ENCODE measurements around the gene SACM1L.

Gene SACM1L

DNA sequence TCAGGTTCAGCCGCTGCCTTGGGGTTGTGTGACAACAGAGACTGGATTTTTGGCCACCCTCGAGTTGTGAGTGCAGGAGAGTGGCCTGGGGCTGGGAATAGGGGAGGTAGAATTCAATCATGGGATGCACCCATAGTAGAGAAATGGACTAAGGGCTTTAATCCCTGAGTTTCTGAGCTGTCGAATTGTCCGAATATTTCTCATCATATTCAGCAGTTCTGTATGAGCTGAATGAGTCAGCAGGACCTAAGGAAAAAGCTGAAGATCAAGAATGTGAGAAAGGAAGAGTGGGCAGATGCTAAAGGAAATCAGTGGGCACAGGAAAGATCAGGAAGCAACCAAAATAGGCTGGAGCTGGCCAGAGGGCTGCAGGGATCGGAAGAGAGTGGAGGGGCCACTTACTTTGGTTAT, 44.4 kb upstream of the SACM1L start:
- DNase-seq (ENCODE audit: low read depth): no peak
- H3K4me3 ChIP-seq (ENCODE audit: low read depth, low read length): no peak overlapping the region
- in situ Hi-C loops (cut with HindIII; ENCODE audit: low sequenced_read_pairs): no loop called here
- TF ChIP-seq, protein P1, sequence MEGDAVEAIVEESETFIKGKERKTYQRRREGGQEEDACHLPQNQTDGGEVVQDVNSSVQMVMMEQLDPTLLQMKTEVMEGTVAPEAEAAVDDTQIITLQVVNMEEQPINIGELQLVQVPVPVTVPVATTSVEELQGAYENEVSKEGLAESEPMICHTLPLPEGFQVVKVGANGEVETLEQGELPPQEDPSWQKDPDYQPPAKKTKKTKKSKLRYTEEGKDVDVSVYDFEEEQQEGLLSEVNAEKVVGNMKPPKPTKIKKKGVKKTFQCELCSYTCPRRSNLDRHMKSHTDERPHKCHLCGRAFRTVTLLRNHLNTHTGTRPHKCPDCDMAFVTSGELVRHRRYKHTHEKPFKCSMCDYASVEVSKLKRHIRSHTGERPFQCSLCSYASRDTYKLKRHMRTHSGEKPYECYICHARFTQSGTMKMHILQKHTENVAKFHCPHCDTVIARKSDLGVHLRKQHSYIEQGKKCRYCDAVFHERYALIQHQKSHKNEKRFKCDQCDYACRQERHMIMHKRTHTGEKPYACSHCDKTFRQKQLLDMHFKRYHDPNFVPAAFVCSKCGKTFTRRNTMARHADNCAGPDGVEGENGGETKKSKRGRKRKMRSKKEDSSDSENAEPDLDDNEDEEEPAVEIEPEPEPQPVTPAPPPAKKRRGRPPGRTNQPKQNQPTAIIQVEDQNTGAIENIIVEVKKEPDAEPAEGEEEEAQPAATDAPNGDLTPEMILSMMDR (IDR thresholded peaks at IDR 0.05; ENCODE audit: low read depth, low read length, missing control alignments): no peak

DNA sequence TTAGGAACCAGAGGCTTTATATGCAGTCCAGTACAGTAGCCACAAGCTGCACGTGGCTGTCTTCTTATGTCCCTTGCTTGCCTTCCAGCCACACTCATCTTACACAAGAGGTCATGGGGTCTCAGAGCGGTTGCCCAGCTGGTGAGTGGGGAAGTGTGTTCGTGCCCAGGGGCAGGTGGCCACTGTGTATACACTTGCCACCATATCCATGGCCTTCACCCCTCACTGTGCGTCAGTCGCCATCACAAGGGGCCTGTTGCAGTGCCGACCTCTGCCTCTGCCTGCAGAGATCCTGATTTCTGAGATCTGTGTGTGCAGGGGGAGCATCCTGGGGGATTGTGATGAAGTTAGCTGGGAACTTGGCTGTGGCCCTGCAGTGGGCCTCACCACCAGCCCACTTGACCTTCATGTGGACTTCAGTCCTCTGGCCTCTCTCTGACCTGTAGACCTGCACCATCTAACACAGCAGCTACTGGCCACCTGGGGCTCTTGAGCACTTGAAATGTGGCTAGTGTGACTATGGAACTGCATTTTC, 43.1 kb upstream of the SACM1L start:
- no peak for DNase-seq (ENCODE audit: low read depth)
- in situ Hi-C loops (cut with HindIII; ENCODE audit: low sequenced_read_pairs): no loop called here
- TF ChIP-seq, protein P1 (IDR thresholded peaks at IDR 0.05; ENCODE audit: low read depth, low read length, missing control alignments): no peak
- no peak overlapping the region for H3K4me3 ChIP-seq (ENCODE audit: low read depth, low read length)

DNA sequence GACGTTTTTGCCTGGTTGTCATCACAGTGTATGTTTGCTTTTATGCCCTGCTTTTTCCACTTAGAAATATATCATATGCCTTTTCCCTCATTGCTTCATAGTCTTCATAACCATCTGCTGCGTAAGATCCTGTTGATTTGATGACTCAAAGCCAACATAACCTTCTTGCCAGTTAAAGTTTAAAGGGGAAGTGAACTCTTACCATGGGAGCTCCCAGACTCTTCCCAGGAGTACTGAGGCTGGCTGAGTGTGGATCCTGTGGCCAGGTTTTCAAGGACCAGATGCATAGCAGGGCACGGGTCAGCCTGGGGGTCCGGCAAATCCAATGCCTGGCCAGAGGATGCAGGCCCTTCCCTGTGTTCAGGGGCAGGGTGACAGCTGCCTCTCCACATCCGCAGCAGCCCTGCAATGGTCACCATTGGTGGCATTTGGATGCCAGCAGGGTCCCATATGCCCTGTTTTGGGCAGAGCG, 42.0 kb upstream of the SACM1L start:
- TF ChIP-seq, protein P1 (IDR thresholded peaks at IDR 0.05; ENCODE audit: low read depth, low read length, missing control alignments): no peak
- in situ Hi-C loops (cut with HindIII; ENCODE audit: low sequenced_read_pairs): no loop called here
- peak; percentile 65 for DNase-seq (ENCODE audit: low read depth)
- H3K4me3 ChIP-seq (ENCODE audit: low read depth, low read length): no peak overlapping the region

DNA sequence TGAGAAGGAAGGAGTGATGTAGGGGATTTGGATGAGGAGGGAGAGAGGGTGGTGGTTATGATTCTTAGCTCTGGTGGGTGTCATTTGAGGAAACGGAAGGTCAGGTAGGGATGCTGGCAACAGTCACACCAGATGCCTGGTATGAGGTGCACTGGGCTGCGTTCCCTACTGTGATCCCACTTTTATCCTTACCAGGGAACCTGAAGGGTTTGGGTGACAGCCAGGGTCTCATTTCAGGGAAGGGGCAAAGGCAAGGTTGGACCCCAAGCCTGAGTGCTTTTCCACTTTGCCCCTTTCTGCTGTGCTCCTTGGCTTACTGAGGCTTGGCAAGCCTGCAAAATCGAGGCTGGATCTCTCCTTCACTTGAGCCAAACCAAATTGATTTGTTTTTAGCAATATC, 36.0 kb upstream of the SACM1L start:
- DNase-seq (ENCODE audit: low read depth): no peak
- no peak overlapping the region for H3K4me3 ChIP-seq (ENCODE audit: low read depth, low read length)
- TF ChIP-seq, protein P1 (IDR thresholded peaks at IDR 0.05; ENCODE audit: low read depth, low read length, missing control alignments): no peak
- in situ Hi-C loops (cut with HindIII; ENCODE audit: low sequenced_read_pairs): loop anchor here (5.0 to 25.0 kb wide), 2 partner anchors 76 to 616 kb away; partner anchors contain the start of gene CLEC3B

DNA sequence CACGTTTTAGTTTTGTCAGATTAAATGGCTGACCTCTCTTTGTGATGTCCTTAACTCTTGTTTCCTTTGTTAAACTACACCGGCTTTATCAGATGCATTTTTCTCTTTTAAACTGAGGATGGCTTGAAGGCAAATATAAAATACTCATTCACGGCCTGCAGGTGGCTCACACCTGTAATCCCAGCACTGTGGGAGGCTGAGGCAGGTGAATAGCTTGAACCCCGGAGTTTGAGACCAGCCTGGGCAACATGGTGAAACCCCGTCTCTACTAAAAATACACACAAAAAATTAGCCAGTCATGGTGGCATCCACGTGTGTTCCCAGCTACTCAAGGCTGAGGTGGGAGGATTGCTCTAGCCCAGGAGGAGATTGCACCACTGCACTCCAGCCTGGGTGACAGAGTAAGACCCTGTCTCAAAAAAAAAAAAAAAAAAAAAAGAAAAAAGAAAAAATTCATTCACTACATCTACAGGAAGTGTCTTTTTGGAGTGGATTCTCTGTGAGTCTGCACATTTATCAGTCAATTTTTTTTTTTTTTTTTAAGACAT, 34.7 kb upstream of the SACM1L start:
- in situ Hi-C loops (cut with HindIII; ENCODE audit: low sequenced_read_pairs): loop anchor here (5.0 to 25.0 kb wide), 2 partner anchors 77 to 617 kb away; partner anchors contain the start of gene CLEC3B
- no peak overlapping the region for H3K4me3 ChIP-seq (ENCODE audit: low read depth, low read length)
- DNase-seq (ENCODE audit: low read depth): no peak
- TF ChIP-seq, protein P1 (IDR thresholded peaks at IDR 0.05; ENCODE audit: low read depth, low read length, missing control alignments): no peak

DNA sequence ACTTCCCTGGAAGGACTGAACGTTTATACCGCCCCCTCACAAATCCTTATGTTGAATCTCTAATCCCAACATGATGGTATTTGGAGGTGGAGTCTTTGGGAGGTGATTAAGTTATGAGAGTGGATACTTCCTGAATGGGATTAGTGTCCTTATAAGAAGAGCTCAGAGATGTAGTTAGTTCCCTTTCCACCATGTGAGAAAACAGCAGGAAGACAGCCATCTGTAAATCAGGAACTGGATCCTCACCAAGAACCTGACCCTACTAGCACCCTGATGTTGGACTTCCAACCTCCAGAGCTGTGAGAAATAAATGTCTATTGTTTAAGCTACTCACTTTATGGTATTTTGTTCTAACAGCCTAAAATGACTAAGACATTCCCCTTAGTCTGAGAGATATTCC, 33.3 kb upstream of the SACM1L start:
- no peak for DNase-seq (ENCODE audit: low read depth)
- no peak overlapping the region for H3K4me3 ChIP-seq (ENCODE audit: low read depth, low read length)
- in situ Hi-C loops (cut with HindIII; ENCODE audit: low sequenced_read_pairs): loop anchor here (25.0 kb wide), 1 partner anchor 619 kb away; the partner anchor contains the start of gene CLEC3B
- TF ChIP-seq, protein P1 (IDR thresholded peaks at IDR 0.05; ENCODE audit: low read depth, low read length, missing control alignments): no peak
